HFF-Myc (cell line): Measurements from ENCODE around the gene CHEK2.

Experiments
- DNase-seq: peaks from one replicate; pipeline ENCODE4 v3.0.0-alpha.2; 2011; ENCODE audit warnings: low read depth; ENCODE audit errors: extremely low read depth
- H3K4me3 ChIP-seq: replicated peaks from 2 replicates; pipeline ENCODE4 v1.5.1; 2011; ENCODE audit warnings: low read depth, mild to moderate bottlenecking, control low read depth, low read length
- CTCF ChIP-seq: IDR thresholded peaks from 2 replicates; pipeline ENCODE4 v1.5.1; 2012; ENCODE audit warnings: mild to moderate bottlenecking, low read depth, low read length, control low read depth; ENCODE audit errors: missing control alignments

CHEK2 gene

GRCh38 chr22:28741785-28742561 lies at the start of gene CHEK2, which contains the start of gene HSCB:
Gene CHEK2, minus strand, starts transcription at chr22:28741820. Its CDS starts 7,099 bp downstream, at chr22:28734721.
Gene HSCB, plus strand, starts transcription at chr22:28742039. Its CDS starts 57 bp downstream, at chr22:28742096.
- H3K4me3 ChIP-seq: peak within 1 kb of the TSS; percentile 93
- DNase-seq: peak; percentile 97
- TF ChIP-seq CTCF: no peak

GRCh38 chr22:28791124-28791523 lies 49.5 kb upstream of the CHEK2 start:
- no peak for DNase-seq
- no peak for TF ChIP-seq CTCF
- no peak overlapping the region for H3K4me3 ChIP-seq

GRCh38 chr22:28788601-28789000 lies 47.0 kb upstream of the CHEK2 start:
- no peak for DNase-seq
- H3K4me3 ChIP-seq: no peak overlapping the region
- TF ChIP-seq CTCF: no peak

GRCh38 chr22:28783786-28784671 lies 42.4 kb upstream of the CHEK2 start:
- no peak for DNase-seq
- TF ChIP-seq CTCF: no peak
- no peak overlapping the region for H3K4me3 ChIP-seq

- H3K4me3 ChIP-seq: no peak overlapping the region
- no peak for DNase-seq
- TF ChIP-seq CTCF: no peak
These were observed 38.7 kb upstream of the CHEK2 start for GRCh38 chr22:28780296-28780695.

GRCh38 chr22:28779833-28780232 lies 38.2 kb upstream of the CHEK2 start:
- no peak for DNase-seq
- no peak overlapping the region for H3K4me3 ChIP-seq
- no peak for TF ChIP-seq CTCF
